ENCODE data around the gene ATF3.

ATF3 gene

DNA sequence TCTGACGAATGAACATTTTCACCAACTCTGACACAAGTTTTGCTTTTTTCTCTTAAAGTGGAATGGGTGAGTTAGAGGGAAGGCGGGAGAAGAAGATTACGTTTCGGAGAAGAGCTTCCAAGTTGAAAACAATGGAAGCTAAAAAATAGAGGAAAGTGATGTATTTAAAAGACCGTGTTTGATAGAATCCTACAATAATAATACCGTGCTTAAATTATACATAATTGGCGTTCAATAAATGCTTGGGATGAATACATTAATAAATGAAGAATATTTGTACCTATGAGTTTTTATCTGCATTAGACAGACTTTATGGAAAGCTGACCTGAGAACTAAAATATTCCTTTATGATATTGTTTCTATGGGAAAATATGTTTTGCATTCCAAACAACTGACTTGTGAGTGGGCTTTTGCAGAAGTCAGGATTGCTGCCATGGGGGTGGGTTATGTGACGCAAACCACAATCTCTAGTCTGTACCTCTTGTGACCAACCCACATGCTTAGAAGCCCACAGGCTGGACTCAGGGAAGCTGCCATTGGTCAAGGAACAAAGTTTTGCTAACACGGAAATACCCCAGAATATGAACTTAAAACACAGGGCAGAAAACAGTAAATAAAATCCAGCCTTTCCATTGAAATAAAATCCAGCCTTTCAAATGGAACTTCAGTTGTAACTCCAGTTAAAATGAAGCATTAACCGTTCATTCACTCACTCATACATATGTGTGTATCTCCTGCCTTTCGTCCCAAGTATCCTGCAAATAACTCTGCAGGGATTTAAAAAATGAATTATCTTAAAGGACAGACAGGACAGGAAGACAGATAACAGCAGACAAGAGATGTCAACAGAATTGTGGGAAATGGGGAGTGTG, 21.3 kb upstream of the ATF3 start:
- H3K23ac ChIP-seq (ENCODE audit: low read depth, low read length, poor library complexity), result no peak overlapping the region
- no peak overlapping the region for H3K4me3 ChIP-seq (ENCODE audit: low read length in 2 of 2)
- H2AFZ ChIP-seq (ENCODE audit: low read length), result no peak overlapping the region
- no peak overlapping the region for H2BK5ac ChIP-seq (ENCODE audit: low read length)
- no peak overlapping the region for H3K14ac ChIP-seq (ENCODE audit: low read length)
- H3K9me3 ChIP-seq (replicated peaks in 1 of 2; ENCODE audit: control insufficient read depth in 2 of 2, insufficient read depth in 1 of 2, low read depth in 1 of 2, low read length in 2 of 2), result no peaks in the 10 kb centered on the region
- peaks cover 0 to 5% of the 10 kb centered on the region in 2 donors for H3K4me1 ChIP-seq (ENCODE audit: control insufficient read depth in 2 of 2, insufficient read depth in 1 of 2, low read depth in 1 of 2, low read length in 2 of 2)
- 100% methylated on average over 3 of the region's 11 CpGs; no CpG with 5 or more reads in 1 of the 2 donors for WGBS, 2 donors (ENCODE audit: extremely low coverage in 2 of 2, insufficient read length in 2 of 2, insufficient replicate concordance in 1 of 2)
- no peak overlapping the region for H3K9ac ChIP-seq (ENCODE audit: low read depth, low read length, poor library complexity)
- no peaks in the 10 kb centered on the region for H3K36me3 ChIP-seq (replicated peaks in 1 of 2; ENCODE audit: control insufficient read depth in 2 of 2, insufficient read depth in 2 of 2, low read length in 2 of 2)
- no peak overlapping the region for H3K4me2 ChIP-seq (ENCODE audit: insufficient read depth, low read length, poor library complexity, severe bottlenecking)
- no peak overlapping the region for H3K4ac ChIP-seq (ENCODE audit: low read length)
- no peak overlapping the region for H3K27ac ChIP-seq (replicated peaks; ENCODE audit: low read length)
- no peak overlapping the region for H2BK120ac ChIP-seq (ENCODE audit: low read depth, low read length)
- H2BK15ac ChIP-seq (ENCODE audit: low read length), result no peak overlapping the region
- H3K18ac ChIP-seq (ENCODE audit: low read length), result no peak overlapping the region
- DNase-seq (ENCODE audit: low spot score), result no peak
- H3K79me1 ChIP-seq (ENCODE audit: low read depth, low read length), result no peaks in the 10 kb centered on the region
- H2BK12ac ChIP-seq (ENCODE audit: low read length), result no peak overlapping the region
- no peak overlapping the region for H2AK5ac ChIP-seq (ENCODE audit: low read depth, low read length)
- H4K8ac ChIP-seq (ENCODE audit: low read depth, low read length), result no peak overlapping the region
- H3K27me3 ChIP-seq (ENCODE audit: control insufficient read depth in 3 of 3, insufficient read depth in 3 of 3, low read depth in 1 of 3, low read length in 3 of 3), result peaks cover 0 to 30% (median 0%) of the 10 kb centered on the region in 3 experiments
- H4K91ac ChIP-seq (ENCODE audit: low read depth, low read length, poor library complexity), result no peak overlapping the region

DNA sequence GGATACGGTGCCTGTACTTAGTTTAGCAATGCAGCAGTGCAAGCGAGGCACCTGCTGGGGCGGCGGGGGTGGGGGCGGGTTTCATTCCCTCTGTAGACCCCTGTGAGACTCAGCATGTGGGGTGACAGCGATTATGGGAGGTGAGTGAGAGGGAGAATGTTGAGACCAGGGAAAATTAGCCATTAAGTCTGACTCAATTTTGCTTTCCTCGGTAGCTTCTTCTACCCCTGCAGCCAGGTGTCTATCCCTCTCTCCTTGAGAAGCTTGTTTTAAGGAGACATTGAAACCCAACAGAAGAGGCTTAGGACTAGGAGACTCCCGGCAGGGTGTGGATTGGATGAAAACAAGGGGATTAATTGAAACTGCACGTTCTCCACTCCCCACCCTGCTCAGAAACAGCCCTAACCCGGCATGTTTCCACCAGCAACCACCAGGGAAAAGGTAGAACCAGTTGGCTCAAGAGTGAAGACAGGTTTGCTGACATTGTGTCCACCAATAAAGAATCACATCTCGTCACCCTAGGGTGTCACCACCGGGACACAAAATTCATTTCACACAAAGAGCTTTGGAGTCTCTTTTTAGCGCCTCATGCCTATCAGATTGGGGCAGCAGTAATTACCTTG, 20.6 kb upstream of the ATF3 start:
- H3K9ac ChIP-seq (ENCODE audit: low read depth, low read length, poor library complexity), result no peak overlapping the region
- H2AFZ ChIP-seq (ENCODE audit: low read length), result no peak overlapping the region
- H3K4ac ChIP-seq (ENCODE audit: low read length), result no peak overlapping the region

DNA sequence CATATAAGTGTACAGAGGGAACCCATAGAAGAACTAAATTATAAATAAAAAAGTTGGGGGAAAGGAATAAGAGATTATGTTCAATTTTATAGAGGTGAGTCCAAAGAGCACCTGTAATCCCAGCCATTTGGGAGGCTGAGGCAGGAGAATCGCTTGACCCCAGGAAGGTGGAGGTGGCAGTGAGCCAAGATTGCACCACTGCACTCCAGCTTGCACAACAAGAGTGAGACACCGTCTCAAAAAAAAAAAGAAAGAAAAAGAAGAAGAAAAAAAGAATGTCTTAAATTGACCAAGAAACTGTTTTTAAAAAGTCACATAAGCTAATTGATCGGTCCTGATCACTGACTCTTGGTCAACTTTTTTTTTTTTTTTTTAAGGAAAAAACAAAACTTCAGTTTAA, 19.1 kb upstream of the ATF3 start:
- Histone ChIP-seq H2BK5ac (ENCODE audit: low read length) (no peak overlapping the region), H3K36me3 (replicated peaks in 1 of 2; ENCODE audit: control insufficient read depth in 2 of 2, insufficient read depth in 2 of 2, low read length in 2 of 2) (no peaks in the 10 kb centered on the region), H3K9me3 (replicated peaks in 1 of 2; ENCODE audit: control insufficient read depth in 2 of 2, insufficient read depth in 1 of 2, low read depth in 1 of 2, low read length in 2 of 2) (no peaks in the 10 kb centered on the region), H3K4me1 (ENCODE audit: control insufficient read depth in 2 of 2, insufficient read depth in 1 of 2, low read depth in 1 of 2, low read length in 2 of 2) (peaks cover 6 to 7% of the 10 kb centered on the region in 2 donors), H4K8ac (ENCODE audit: low read depth, low read length) (no peak overlapping the region), H3K14ac (ENCODE audit: low read length) (no peak overlapping the region), H2AK5ac (ENCODE audit: low read depth, low read length) (no peak overlapping the region), H2BK120ac (ENCODE audit: low read depth, low read length) (no peak overlapping the region), H3K4me3 (ENCODE audit: low read length in 2 of 2) (no peak overlapping the region), H3K4me2 (ENCODE audit: insufficient read depth, low read length, poor library complexity, severe bottlenecking) (no peak overlapping the region), H3K79me1 (ENCODE audit: low read depth, low read length) (no peaks in the 10 kb centered on the region), H3K23ac (ENCODE audit: low read depth, low read length, poor library complexity) (no peak overlapping the region), H2BK12ac (ENCODE audit: low read length) (no peak overlapping the region), H2AFZ (ENCODE audit: low read length) (no peak overlapping the region), H4K91ac (ENCODE audit: low read depth, low read length, poor library complexity) (no peak overlapping the region), H3K4ac (ENCODE audit: low read length) (no peak overlapping the region), H3K9ac (ENCODE audit: low read depth, low read length, poor library complexity) (no peak overlapping the region), H3K27me3 (ENCODE audit: control insufficient read depth in 3 of 3, insufficient read depth in 3 of 3, low read depth in 1 of 3, low read length in 3 of 3) (peaks cover 0 to 24% (median 0%) of the 10 kb centered on the region in 3 experiments), H3K18ac (ENCODE audit: low read length) (no peak overlapping the region), H3K27ac (replicated peaks; ENCODE audit: low read length) (no peak overlapping the region), H2BK15ac (ENCODE audit: low read length) (no peak overlapping the region)
- WGBS, 2 donors (ENCODE audit: extremely low coverage in 2 of 2, insufficient read length in 2 of 2, insufficient replicate concordance in 1 of 2), result no CpG with 5 or more reads among the region's 3 CpGs
- no peak for DNase-seq (ENCODE audit: low spot score)

More for the DNA sequence above, 20.6 kb upstream of the ATF3 start:
- Histone ChIP-seq H3K36me3 (replicated peaks in 1 of 2; ENCODE audit: control insufficient read depth in 2 of 2, insufficient read depth in 2 of 2, low read length in 2 of 2) (no peaks in the 10 kb centered on the region), H3K23ac (ENCODE audit: low read depth, low read length, poor library complexity) (no peak overlapping the region), H3K9me3 (replicated peaks in 1 of 2; ENCODE audit: control insufficient read depth in 2 of 2, insufficient read depth in 1 of 2, low read depth in 1 of 2, low read length in 2 of 2) (no peaks in the 10 kb centered on the region), H3K27me3 (ENCODE audit: control insufficient read depth in 3 of 3, insufficient read depth in 3 of 3, low read depth in 1 of 3, low read length in 3 of 3) (peaks cover 0 to 24% (median 0%) of the 10 kb centered on the region in 3 experiments), H4K8ac (ENCODE audit: low read depth, low read length) (no peak overlapping the region), H3K18ac (ENCODE audit: low read length) (no peak overlapping the region), H3K4me1 (ENCODE audit: control insufficient read depth in 2 of 2, insufficient read depth in 1 of 2, low read depth in 1 of 2, low read length in 2 of 2) (peaks cover 0 to 5% of the 10 kb centered on the region in 2 donors), H2AK5ac (ENCODE audit: low read depth, low read length) (no peak overlapping the region), H3K79me1 (ENCODE audit: low read depth, low read length) (no peaks in the 10 kb centered on the region), H3K27ac (replicated peaks; ENCODE audit: low read length) (no peak overlapping the region), H2BK15ac (ENCODE audit: low read length) (no peak overlapping the region), H3K14ac (ENCODE audit: low read length) (no peak overlapping the region), H3K4me3 (ENCODE audit: low read length in 2 of 2) (no peak overlapping the region), H2BK12ac (ENCODE audit: low read length) (no peak overlapping the region), H3K4me2 (ENCODE audit: insufficient read depth, low read length, poor library complexity, severe bottlenecking) (no peak overlapping the region), H4K91ac (ENCODE audit: low read depth, low read length, poor library complexity) (no peak overlapping the region), H2BK120ac (ENCODE audit: low read depth, low read length) (no peak overlapping the region), H2BK5ac (ENCODE audit: low read length) (no peak overlapping the region)
- no peak for DNase-seq (ENCODE audit: low spot score)
- no CpG with 5 or more reads among the region's 13 CpGs for WGBS, 2 donors (ENCODE audit: extremely low coverage in 2 of 2, insufficient read length in 2 of 2, insufficient replicate concordance in 1 of 2)

DNA sequence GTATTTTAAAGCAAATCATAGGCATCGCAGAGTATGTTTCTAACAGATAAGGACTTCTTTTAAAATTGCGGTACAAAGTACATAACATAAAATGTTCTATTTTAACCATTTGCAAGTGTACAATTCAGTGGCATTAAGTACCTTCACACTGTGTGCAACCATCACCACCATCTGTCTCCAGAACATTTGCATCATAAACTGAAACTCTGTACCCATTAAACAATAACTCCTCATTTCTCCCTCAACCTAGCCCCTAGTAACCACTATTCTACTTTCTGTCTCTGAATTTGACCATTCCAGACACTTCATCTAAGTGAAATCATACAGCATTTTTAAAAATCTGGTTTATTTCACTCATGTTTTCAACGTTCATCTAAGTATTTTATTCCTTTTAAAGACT, 16.6 kb upstream of the ATF3 start:
- Histone ChIP-seq H3K27me3 (ENCODE audit: control insufficient read depth in 3 of 3, insufficient read depth in 3 of 3, low read depth in 1 of 3, low read length in 3 of 3) (peaks cover 0 to 6% (median 0%) of the 10 kb centered on the region in 3 experiments), H2AK5ac (ENCODE audit: low read depth, low read length) (no peak overlapping the region), H3K9ac (ENCODE audit: low read depth, low read length, poor library complexity) (no peak overlapping the region), H3K36me3 (replicated peaks in 1 of 2; ENCODE audit: control insufficient read depth in 2 of 2, insufficient read depth in 2 of 2, low read length in 2 of 2) (no peaks in the 10 kb centered on the region), H3K4me3 (ENCODE audit: low read length in 2 of 2) (no peak overlapping the region), H2BK15ac (ENCODE audit: low read length) (no peak overlapping the region), H3K23ac (ENCODE audit: low read depth, low read length, poor library complexity) (no peak overlapping the region), H3K4me1 (ENCODE audit: control insufficient read depth in 2 of 2, insufficient read depth in 1 of 2, low read depth in 1 of 2, low read length in 2 of 2) (peaks cover 13 to 24% of the 10 kb centered on the region in 2 donors), H3K79me1 (ENCODE audit: low read depth, low read length) (no peaks in the 10 kb centered on the region), H4K91ac (ENCODE audit: low read depth, low read length, poor library complexity) (no peak overlapping the region), H3K27ac (replicated peaks; ENCODE audit: low read length) (no peak overlapping the region), H3K14ac (ENCODE audit: low read length) (no peak overlapping the region), H2AFZ (ENCODE audit: low read length) (no peak overlapping the region), H2BK5ac (ENCODE audit: low read length) (no peak overlapping the region), H4K8ac (ENCODE audit: low read depth, low read length) (no peak overlapping the region), H3K4me2 (ENCODE audit: insufficient read depth, low read length, poor library complexity, severe bottlenecking) (no peak overlapping the region), H3K9me3 (replicated peaks in 1 of 2; ENCODE audit: control insufficient read depth in 2 of 2, insufficient read depth in 1 of 2, low read depth in 1 of 2, low read length in 2 of 2) (no peaks in the 10 kb centered on the region), H2BK12ac (ENCODE audit: low read length) (no peak overlapping the region), H2BK120ac (ENCODE audit: low read depth, low read length) (no peak overlapping the region), H3K4ac (ENCODE audit: low read length) (no peak overlapping the region), H3K18ac (ENCODE audit: low read length) (no peak overlapping the region)
- DNase-seq (ENCODE audit: low spot score), result no peak
- no CpG with 5 or more reads among the region's 3 CpGs for WGBS, 2 donors (ENCODE audit: extremely low coverage in 2 of 2, insufficient read length in 2 of 2, insufficient replicate concordance in 1 of 2)
